Ishikawa (cell line): ENCODE measurements around the gene TOPAZ1.
A peak's percentile ranks its signal among the peaks of the same experiment; 100 is the strongest.

Experiments used
- CEBPB ChIP-seq: IDR thresholded peaks from 2 replicates; pipeline ENCODE4 v1.6.1; 2012
- CREB1 ChIP-seq: IDR thresholded peaks from 2 replicates; pipeline ENCODE4 v1.6.1; 2012; ENCODE audit warnings: low read depth
- EGR1 ChIP-seq: IDR thresholded peaks from 2 replicates; pipeline ENCODE4 v1.6.1; 2012
- EP300 ChIP-seq: IDR thresholded peaks from 2 replicates; pipeline ENCODE4 v1.6.1; 2012; ENCODE audit warnings: borderline replicate concordance
- FOXM1 ChIP-seq: IDR thresholded peaks from 2 replicates; pipeline ENCODE4 v1.6.1; 2012; ENCODE audit warnings: low read depth, borderline replicate concordance
- MAX ChIP-seq: IDR thresholded peaks from 2 replicates; pipeline ENCODE4 v1.6.1; 2012
- NFIC ChIP-seq: IDR thresholded peaks from 2 replicates; pipeline ENCODE4 v1.6.1; 2012
- RAD21 ChIP-seq: IDR thresholded peaks from 2 replicates; pipeline ENCODE4 v1.6.1; 2012; ENCODE audit warnings: low read depth
- REST ChIP-seq: IDR thresholded peaks from 2 replicates; pipeline ENCODE4 v1.6.1; 2012; ENCODE audit warnings: low read depth, mild to moderate bottlenecking
- TAF1 ChIP-seq: IDR thresholded peaks from 2 replicates; pipeline ENCODE4 v1.6.1; 2012; ENCODE audit warnings: low read depth, mild to moderate bottlenecking
- TCF12 ChIP-seq: IDR thresholded peaks from 2 replicates; pipeline ENCODE4 v1.6.1; 2012; ENCODE audit warnings: low read depth
- TEAD4 ChIP-seq: IDR thresholded peaks from 2 replicates; pipeline ENCODE4 v1.6.1; 2012
- USF1 ChIP-seq: IDR thresholded peaks from 2 replicates; pipeline ENCODE4 v1.6.1; 2012
- YY1 ChIP-seq: IDR thresholded peaks from 2 replicates; pipeline ENCODE4 v1.6.1; 2012; ENCODE audit warnings: low read depth
- ZBTB7A ChIP-seq: IDR thresholded peaks from 2 replicates; pipeline ENCODE4 v1.6.1; 2012; ENCODE audit warnings: low read depth

TOPAZ1 gene

GRCh38 chr3:44318891-44319311 is 77.2 kb downstream of the TOPAZ1 start:
- TF ChIP-seq RAD21 (0 out of 2 replicates have a peak, but pooled peaks have one; percentile 9), ZBTB7A (no peak)

- TF ChIP-seq TCF12 (no peak), ZBTB7A (no peak), EP300 (no peak)
Measured at GRCh38 chr3:44321335-44321734, 79.6 kb downstream of the TOPAZ1 start.

- TF ChIP-seq NFIC (no peak), RAD21 (peak; percentile 85)
Measured at GRCh38 chr3:44323341-44323955, 81.8 kb downstream of the TOPAZ1 start.

- TF ChIP-seq YY1: no peak
- TF ChIP-seq MAX: no peak
- no peak for TF ChIP-seq TAF1
Measured at GRCh38 chr3:44324584-44324983, 82.9 kb downstream of the TOPAZ1 start.

GRCh38 chr3:44326019-44326418 is 84.3 kb downstream of the TOPAZ1 start:
- no peak for TF ChIP-seq RAD21
- TF ChIP-seq NFIC: no peak
- TF ChIP-seq TCF12: no peak
- no peak for TF ChIP-seq FOXM1
- TF ChIP-seq REST: no peak
- TF ChIP-seq TAF1: no peak
- TF ChIP-seq CREB1: no peak
- TF ChIP-seq MAX: no peak
- TF ChIP-seq EP300: no peak
- no peak for TF ChIP-seq CEBPB
- no peak for TF ChIP-seq ZBTB7A
- no peak for TF ChIP-seq EGR1
- TF ChIP-seq YY1: no peak
- TF ChIP-seq USF1: no peak
- no peak for TF ChIP-seq TEAD4

GRCh38 chr3:44326515-44326914 is 84.8 kb downstream of the TOPAZ1 start:
- TF ChIP-seq TAF1 (no peak), CEBPB (no peak), TEAD4 (no peak), YY1 (no peak), TCF12 (no peak), EP300 (no peak), MAX (no peak), RAD21 (no peak), EGR1 (no peak), CREB1 (no peak), REST (no peak), USF1 (no peak)

GRCh38 chr3:44329946-44330345 is 88.3 kb downstream of the TOPAZ1 start:
- TF ChIP-seq RAD21: no peak
- no peak for TF ChIP-seq FOXM1
- no peak for TF ChIP-seq CEBPB
- no peak for TF ChIP-seq USF1
- TF ChIP-seq TEAD4: no peak
- TF ChIP-seq CREB1: no peak
- no peak for TF ChIP-seq MAX
